Measurements from ENCODE around the gene UGGT2. TPM values are rescaled to one million over a fixed set of nuclear protein-coding genes. Genes with fewer than 3 reads are reported as not detected.
A peak's percentile ranks its signal among the peaks of the same experiment; 100 is the strongest.

The UGGT2 gene
- total and polyA plus RNA-seq, 2 of the 13 experiments (the other 11 are each of a cell fraction or from before 2014, with no cell fraction given): 13.2 to 27.1 TPM

DNA sequence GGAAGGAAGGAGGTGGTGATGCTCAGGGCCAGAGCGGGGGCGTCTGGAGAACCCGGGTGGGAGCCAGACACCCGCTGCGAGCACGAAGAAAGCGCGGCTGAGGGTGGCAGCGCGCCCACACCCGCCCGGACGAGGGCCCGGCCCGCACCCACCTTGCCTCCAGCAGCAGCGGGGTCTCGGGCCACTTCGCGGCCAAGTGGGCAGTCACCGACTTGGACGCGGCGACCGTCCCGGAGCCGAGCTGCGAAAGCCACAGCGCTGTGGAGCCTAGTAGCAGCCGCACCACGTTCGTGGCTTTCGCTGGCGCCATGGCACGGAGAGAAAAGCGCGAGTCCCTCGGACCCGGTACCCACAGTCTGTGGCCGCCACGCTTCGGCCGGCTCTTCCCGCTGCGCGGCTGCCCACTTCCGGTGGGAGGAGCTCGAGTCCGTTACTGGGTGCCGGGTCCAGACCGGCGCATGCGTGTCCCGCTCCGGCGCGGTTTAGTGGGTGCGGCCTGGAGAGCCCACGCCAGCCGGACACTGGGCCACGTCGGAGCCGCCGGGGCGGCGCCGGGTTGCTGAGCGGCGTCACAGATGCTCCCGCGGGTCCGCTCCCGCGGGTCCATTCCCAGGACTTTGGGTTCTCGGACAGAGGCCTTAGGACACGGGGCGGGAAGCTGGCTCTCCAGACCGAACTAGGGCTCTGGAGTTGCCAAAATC is at the start of gene UGGT2 (continued):
- TF ChIP-seq FOXP1 (IDR thresholded peaks at IDR 0.05) (no peak), FOXP1 (CRISPR knock-in tag; IDR thresholded peaks at IDR 0.05) (no peak), XBP1 (CRISPR knock-in tag; IDR thresholded peaks at IDR 0.05) (no peak), RBFOX2 (IDR thresholded peaks at IDR 0.05; ENCODE audit: low read depth, low read length) (peak; percentile 94), POLR2G (IDR thresholded peaks at IDR 0.05; ENCODE audit: low read depth, low read length) (peak; percentile 91), ZNF337 (CRISPR knock-in tag; IDR thresholded peaks at IDR 0.05; ENCODE audit: borderline replicate concordance, low read depth) (peak; percentile 63; the same call in 1 of the 2 replicates), ZNF350 (CRISPR knock-in tag; IDR thresholded peaks at IDR 0.05; ENCODE audit: borderline replicate concordance, low read depth) (peak; percentile 88), ZNF883 (CRISPR knock-in tag; IDR thresholded peaks at IDR 0.05; ENCODE audit: not compliant biosample characterization) (peak; percentile 91), DR1 (CRISPR knock-in tag; IDR thresholded peaks at IDR 0.05) (peak; percentile 85), ZMYM4 (CRISPR knock-in tag; IDR thresholded peaks at IDR 0.05) (peak; percentile 95), HNRNPUL1 (IDR thresholded peaks at IDR 0.05; ENCODE audit: low read depth, low read length) (0 out of 2 replicates have a peak, but pooled peaks have one; percentile 49), HNRNPL (IDR thresholded peaks at IDR 0.05; ENCODE audit: low read depth, low read length) (peak; percentile 54; the same call in 1 of the 2 replicates), BRD4 (CRISPR knock-in tag; IDR thresholded peaks at IDR 0.05) (peak; percentile 73; the same call in 1 of the 2 replicates), ZSCAN22 (CRISPR knock-in tag; IDR thresholded peaks at IDR 0.05) (no peak), ZNF563 (CRISPR knock-in tag; IDR thresholded peaks at IDR 0.05) (peak; percentile 73), ZNF891 (CRISPR knock-in tag; IDR thresholded peaks at IDR 0.05) (peak; percentile 70; the same call in 1 of the 2 replicates)
- TF ChIP-seq, protein P1, sequence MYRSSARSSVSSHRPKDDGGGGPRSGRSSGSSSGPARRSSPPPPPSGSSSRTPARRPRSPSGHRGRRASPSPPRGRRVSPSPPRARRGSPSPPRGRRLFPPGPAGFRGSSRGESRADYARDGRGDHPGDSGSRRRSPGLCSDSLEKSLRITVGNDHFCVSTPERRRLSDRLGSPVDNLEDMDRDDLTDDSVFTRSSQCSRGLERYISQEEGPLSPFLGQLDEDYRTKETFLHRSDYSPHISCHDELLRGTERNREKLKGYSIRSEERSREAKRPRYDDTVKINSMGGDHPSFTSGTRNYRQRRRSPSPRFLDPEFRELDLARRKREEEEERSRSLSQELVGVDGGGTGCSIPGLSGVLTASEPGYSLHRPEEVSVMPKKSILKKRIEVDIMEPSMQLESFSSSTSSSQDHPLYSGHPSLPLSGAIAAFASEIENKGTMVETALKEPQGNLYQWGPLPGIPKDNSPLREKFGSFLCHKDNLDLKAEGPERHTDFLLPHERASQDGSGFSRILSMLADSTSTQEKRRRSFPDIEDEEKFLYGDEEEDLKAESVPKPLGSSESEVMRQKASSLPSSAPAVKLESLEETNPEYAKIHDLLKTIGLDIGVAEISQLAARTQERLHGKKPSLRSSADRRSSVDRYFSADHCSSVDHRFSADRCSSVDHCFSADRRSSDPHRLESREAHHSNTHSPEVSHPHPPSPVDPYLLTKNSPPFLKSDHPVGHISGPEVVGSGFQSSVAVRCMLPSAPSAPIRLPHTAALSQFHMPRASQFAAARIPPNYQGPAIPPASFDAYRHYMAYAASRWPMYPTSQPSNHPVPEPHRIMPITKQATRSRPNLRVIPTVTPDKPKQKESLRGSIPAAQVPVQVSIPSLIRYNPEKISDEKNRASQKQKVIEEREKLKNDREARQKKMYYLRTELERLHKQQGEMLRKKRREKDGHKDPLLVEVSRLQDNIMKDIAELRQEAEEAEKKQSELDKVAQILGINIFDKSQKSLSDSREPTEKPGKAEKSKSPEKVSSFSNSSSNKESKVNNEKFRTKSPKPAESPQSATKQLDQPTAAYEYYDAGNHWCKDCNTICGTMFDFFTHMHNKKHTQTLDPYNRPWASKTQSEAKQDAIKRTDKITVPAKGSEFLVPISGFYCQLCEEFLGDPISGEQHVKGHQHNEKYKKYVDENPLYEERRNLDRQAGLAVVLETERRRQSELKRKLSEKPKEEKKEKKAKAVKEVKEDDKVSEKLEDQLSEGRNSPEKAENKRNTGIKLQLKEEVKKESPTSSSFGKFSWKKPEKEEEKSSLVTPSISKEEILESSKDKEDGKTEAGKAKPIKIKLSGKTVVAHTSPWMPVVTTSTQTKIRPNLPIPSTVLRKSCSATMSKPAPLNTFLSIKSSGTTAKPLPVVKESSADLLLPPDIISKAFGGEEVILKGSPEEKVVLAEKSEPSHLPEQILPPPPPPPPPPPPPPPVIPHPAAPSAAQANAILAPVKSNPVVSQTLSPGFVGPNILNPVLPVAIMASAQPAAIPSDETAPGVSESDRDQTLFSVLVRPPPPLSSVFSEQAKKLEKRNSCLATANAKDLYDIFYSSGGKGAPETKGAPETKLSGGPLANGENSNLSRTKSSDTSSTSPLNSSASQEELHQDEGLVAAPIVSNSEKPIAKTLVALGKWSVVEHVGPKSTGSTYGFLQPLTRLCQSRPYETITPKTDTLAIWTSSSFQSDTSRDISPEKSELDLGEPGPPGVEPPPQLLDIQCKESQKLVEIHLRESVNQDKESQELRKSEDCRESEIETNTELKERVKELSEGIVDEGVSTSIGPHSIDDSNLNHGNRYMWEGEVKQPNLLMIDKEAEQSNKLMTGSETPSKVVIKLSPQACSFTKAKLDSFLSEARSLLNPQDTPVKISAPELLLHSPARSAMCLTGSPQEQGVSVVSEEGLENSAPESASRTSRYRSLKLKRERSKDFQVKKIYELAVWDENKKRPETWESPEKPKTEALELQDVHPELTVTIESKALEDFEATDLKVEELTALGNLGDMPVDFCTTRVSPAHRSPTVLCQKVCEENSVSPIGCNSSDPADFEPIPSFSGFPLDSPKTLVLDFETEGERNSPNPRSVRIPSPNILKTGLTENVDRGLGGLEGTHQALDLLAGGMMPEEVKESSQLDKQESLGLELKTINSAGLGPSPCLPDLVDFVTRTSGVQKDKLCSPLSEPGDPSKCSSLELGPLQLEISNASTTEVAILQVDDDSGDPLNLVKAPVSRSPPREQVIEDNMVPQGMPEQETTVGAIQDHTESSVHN (CRISPR knock-in tag; IDR thresholded peaks at IDR 0.05): peak; percentile 9; the same call in 1 of the 2 replicates
- TF ChIP-seq, protein P2, sequence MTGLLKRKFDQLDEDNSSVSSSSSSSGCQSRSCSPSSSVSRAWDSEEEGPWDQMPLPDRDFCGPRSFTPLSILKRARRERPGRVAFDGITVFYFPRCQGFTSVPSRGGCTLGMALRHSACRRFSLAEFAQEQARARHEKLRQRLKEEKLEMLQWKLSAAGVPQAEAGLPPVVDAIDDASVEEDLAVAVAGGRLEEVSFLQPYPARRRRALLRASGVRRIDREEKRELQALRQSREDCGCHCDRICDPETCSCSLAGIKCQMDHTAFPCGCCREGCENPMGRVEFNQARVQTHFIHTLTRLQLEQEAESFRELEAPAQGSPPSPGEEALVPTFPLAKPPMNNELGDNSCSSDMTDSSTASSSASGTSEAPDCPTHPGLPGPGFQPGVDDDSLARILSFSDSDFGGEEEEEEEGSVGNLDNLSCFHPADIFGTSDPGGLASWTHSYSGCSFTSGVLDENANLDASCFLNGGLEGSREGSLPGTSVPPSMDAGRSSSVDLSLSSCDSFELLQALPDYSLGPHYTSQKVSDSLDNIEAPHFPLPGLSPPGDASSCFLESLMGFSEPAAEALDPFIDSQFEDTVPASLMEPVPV (CRISPR knock-in tag; IDR thresholded peaks at IDR 0.05): 0 out of 2 replicates have a peak, but pooled peaks have one; percentile 42
